ENCODE results near the gene TCP1. TPM values are rescaled to one million over a fixed set of nuclear protein-coding genes. Genes with fewer than 3 reads are reported as not detected.
"Not testable (repeated sequence)": the region's sequence is repeated elsewhere in the genome, so short reads cannot be mapped to it uniquely, and the experiment has no call there.

TCP1 gene
- total and polyA plus RNA-seq, 9 donors = 176 to 229 (median 207) TPM

DNA sequence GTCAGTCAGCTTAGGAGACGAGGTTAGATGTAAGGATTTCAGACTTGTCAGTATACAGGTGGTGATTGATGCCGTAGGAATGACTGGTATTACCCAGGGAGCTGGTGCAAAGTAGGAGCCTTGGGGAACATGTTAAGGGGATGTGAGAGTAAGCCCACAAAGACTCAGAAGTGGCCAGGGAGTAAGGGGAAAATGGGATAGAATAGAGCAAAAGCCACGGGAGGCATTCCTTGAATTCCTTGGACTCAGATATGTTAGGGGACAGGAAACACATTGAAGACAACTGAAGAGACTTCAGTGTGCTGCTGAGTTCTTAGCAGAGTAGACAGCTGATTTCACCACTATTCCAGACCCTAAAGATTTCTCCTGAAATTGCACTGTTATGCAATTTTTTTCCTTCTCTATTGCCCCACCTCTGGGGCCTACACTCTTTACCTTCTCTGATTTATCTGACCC lies 28.8 kb downstream of the TCP1 start:
- Histone ChIP-seq H3K9me3 (replicated peaks; ENCODE audit: control insufficient read depth, low read depth, low read length) (no peaks in the 10 kb centered on the region), H3K27me3 (ENCODE audit: control insufficient read depth, insufficient read depth, low read length) (no peaks in the 10 kb centered on the region), H3K36me3 (ENCODE audit: control insufficient read depth, insufficient read depth, low read length) (peaks cover 33% of the 10 kb centered on the region), H3K4me1 (ENCODE audit: control insufficient read depth, insufficient read depth, low read length) (peaks cover 10% of the 10 kb centered on the region), H3K27ac (ENCODE audit: low read length) (no peak overlapping the region), H3K4me3 (ENCODE audit: low read length) (no peak overlapping the region)
- no peak for DNase-seq
- 41% methylated on average over 3 of the region's 3 CpGs for WGBS (ENCODE audit: insufficient coverage)

DNA sequence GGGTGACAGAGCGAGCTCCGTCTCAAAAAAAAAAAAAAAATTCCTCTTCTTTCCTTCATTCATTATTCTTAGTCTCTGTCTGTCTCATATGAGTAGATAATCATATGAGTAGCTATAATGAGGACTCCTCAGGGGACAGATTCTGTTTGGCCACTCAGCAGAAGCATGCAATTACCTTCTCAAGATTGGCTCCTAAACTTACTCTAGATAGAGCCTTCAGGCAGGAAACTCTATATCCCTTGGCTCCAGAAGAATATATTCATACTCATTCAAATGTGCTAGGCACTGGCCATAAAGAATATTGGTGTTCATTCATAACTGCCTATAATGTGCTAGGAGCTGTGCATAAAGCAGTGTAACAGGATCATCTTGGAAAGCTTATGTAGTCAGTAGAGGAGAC lies 29.8 kb downstream of the TCP1 start:
- no peak overlapping the region for H3K27ac ChIP-seq (ENCODE audit: low read length)
- peaks cover 32% of the 10 kb centered on the region for H3K36me3 ChIP-seq (ENCODE audit: control insufficient read depth, insufficient read depth, low read length)
- H3K9me3 ChIP-seq (replicated peaks; ENCODE audit: control insufficient read depth, low read depth, low read length) = no peaks in the 10 kb centered on the region

DNA sequence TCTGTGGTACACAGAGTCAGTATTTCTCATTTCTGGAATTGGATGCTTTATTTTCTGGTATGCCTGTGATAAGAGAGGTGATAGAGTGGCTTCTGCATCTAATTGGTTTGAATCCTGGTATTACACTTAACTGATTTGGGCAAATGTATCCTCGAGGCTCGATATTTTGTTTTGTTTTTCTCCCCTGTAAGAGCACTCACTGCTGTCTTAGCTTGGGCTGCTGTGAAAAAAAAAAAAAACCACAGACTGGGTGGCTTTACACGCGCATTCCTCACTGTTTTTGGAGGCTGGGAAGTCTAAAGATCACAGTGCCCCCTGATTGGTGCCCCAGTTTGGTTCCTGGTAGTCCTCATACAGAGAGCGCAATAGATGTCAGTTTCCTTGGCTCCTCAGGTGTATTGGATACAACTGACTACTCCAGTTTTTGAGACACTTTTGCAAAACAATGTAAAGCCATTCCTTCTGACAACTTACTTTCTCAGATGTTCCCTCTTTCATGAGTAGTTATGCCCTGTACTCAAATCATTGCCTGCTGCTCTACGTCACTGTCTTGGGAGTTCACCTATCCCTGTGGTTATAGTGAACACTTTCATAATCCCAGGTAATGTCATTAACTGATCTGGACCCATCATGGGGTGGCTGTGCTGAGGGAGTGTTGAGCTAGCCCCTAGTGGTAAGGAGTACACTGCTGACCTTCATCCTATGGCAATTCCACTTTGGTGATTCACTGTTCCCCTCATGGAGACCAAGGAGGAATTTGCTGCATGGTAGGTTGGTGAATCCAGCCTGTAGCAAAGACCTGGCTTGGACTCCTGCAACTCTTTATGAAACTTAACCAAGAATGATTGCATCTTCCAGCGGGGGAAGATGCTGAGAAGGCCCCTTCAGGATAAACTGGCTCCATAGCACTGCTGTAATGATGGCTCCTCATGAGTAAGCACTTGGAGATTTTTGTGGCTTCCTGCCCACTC lies 31.1 kb downstream of the TCP1 start:
- no peaks in the 10 kb centered on the region for H3K9me3 ChIP-seq (replicated peaks; ENCODE audit: control insufficient read depth, low read depth, low read length)
- no peak for DNase-seq
- H3K4me1 ChIP-seq (ENCODE audit: control insufficient read depth, insufficient read depth, low read length) = peaks cover 10% of the 10 kb centered on the region
- H3K27me3 ChIP-seq (ENCODE audit: control insufficient read depth, insufficient read depth, low read length) = no peaks in the 10 kb centered on the region
- H3K36me3 ChIP-seq (ENCODE audit: control insufficient read depth, insufficient read depth, low read length) = peaks cover 28% of the 10 kb centered on the region
- H3K4me3 ChIP-seq (ENCODE audit: low read length) = no peak overlapping the region
- 100% methylated on average over 4 of the region's 7 CpGs for WGBS (ENCODE audit: insufficient coverage)
- H3K27ac ChIP-seq (ENCODE audit: low read length) = no peak overlapping the region

More for the DNA sequence above, 29.8 kb downstream of the TCP1 start:
- WGBS (ENCODE audit: insufficient coverage) = no CpG with 5 or more reads among the region's 2 CpGs
- DNase-seq = no peak
- no peaks in the 10 kb centered on the region for H3K27me3 ChIP-seq (ENCODE audit: control insufficient read depth, insufficient read depth, low read length)
- H3K4me3 ChIP-seq (ENCODE audit: low read length) = no peak overlapping the region
- H3K4me1 ChIP-seq (ENCODE audit: control insufficient read depth, insufficient read depth, low read length) = peaks cover 10% of the 10 kb centered on the region

DNA sequence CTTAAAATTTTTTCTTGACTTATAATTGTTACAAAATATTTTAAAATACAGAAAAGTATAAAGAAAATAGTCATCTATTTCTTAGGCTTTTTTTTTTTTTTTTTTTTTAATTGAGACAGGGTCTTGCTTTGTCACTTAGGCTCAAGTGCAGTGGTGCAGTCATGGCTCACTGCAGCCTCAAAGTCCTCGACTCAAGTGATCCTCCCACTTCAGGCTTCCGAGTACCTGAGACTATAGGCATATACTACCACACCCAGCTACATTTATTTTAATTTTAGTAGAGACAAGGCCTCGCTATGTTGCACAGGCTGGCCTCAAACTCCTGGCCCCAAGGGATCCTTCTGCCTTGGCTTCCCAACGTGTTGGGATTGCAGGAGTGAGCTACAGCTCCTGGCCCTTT lies 32.9 kb downstream of the TCP1 start:
- Histone ChIP-seq H3K4me3 (ENCODE audit: low read length) (no peak overlapping the region), H3K36me3 (ENCODE audit: control insufficient read depth, insufficient read depth, low read length) (peaks cover 32% of the 10 kb centered on the region), H3K27ac (ENCODE audit: low read length) (no peak overlapping the region), H3K27me3 (ENCODE audit: control insufficient read depth, insufficient read depth, low read length) (no peaks in the 10 kb centered on the region), H3K9me3 (replicated peaks; ENCODE audit: control insufficient read depth, low read depth, low read length) (no peaks in the 10 kb centered on the region), H3K4me1 (ENCODE audit: control insufficient read depth, insufficient read depth, low read length) (peaks cover 4% of the 10 kb centered on the region)
- 76% methylated on average over 2 of the region's 4 CpGs for WGBS (ENCODE audit: insufficient coverage)
- no peak for DNase-seq

DNA sequence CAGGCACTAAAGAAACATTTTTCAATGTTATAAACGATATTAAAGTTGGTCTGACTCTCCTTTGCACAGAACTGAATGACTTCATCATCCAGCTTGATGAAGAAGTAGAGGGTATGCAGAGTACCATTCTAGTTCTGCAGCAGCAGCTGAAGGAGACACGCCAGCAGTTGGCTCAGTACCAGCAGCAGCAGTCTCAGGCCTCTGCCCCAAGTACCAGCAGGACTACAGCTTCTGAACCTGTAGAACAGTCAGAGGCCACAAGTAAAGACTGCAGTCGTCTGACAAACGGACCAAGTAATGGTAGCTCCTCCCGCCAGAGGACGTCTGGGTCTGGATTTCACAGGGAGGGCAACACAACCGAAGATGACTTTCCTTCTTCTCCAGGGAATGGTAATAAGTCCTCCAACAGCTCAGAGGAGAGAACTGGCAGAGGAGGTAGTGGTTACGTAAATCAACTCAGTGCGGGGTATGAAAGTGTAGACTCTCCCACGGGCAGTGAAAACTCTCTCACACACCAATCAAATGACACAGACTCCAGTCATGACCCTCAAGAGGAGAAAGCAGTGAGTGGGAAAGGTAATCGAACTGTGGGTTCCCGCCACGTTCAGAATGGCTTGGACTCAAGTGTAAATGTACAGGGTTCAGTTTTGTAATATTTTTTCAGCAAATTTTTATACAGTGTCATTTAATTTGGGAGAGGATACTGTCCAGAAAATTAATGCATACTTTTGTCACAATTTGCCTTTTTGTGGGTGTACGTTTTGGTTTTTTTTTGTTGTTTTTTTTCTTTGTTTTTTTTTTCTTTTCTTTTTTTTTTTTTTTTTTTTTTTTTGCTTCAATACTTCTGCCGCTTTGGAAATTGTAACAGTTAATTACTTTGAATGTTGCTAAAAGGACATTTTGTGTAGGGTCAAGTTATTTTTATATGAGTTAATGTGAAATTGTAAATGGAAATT lies 34.2 kb downstream of the TCP1 start:
- DNase-seq = peak; percentile 21
- Histone ChIP-seq H3K36me3 (ENCODE audit: control insufficient read depth, insufficient read depth, low read length) (peaks cover 33% of the 10 kb centered on the region), H3K27ac (ENCODE audit: low read length) (no peak overlapping the region), H3K4me3 (ENCODE audit: low read length) (no peak overlapping the region), H3K27me3 (ENCODE audit: control insufficient read depth, insufficient read depth, low read length) (no peaks in the 10 kb centered on the region), H3K9me3 (replicated peaks; ENCODE audit: control insufficient read depth, low read depth, low read length) (no peaks in the 10 kb centered on the region), H3K4me1 (ENCODE audit: control insufficient read depth, insufficient read depth, low read length) (no peaks in the 10 kb centered on the region)
- 59% methylated on average over 5 of the region's 15 CpGs for WGBS (ENCODE audit: insufficient coverage)

DNA sequence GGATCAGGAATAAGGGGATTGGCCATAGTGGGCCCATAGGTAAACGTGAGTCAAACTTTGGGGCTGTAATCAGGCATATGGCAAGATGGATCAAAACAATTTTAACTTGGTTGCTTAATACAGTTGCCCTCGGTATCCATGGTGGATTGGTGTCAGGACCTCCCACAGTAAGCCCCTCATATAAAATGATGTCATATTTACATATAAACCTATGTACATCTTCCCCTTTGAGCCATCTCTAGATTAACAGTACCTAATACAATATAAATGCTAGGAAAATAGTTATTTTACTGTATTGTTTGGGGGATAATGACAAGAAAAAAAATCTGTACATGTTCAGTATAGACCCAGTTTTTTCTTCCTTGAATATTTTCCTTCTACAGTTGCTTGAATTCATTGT lies 35.0 kb downstream of the TCP1 start:
- no CpG with 5 or more reads among the region's 2 CpGs for WGBS (ENCODE audit: insufficient coverage)

DNA sequence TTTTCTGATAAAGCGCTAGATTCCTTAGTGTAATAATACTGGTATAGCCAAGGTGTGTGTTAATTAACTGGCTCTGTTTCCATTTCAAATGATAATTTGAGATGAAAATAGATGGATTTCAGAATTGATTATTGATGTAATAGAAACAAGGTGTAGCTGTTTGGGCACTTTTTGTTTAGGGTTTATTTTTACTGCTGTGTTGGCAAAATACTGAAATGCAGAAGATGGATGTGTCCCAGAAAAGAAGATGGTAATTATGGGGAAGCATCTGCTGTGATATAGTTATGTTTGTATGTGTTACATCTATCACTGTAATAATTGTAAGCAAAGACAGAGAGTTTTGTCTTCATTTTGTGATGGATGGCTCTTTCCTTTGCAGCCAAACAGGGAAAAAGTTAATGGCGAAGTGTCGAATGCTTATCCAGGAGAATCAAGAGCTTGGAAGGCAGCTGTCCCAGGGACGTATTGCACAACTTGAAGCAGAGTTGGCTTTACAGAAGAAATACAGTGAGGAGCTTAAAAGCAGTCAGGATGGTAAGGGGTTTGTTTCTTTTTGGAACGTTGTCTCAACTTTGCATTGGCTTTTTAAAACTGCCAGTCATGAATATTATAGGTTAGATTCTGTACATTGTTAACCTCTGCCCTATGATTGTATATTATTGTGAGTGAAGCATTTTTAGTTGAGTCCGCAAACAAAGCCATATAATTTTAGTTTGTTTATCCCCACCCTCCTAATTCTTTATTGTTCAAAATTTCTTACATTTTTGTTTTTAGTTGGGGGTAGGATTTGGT lies 36.1 kb downstream of the TCP1 start:
- Histone ChIP-seq H3K4me3 (ENCODE audit: low read length) (no peak overlapping the region), H3K9me3 (replicated peaks; ENCODE audit: control insufficient read depth, low read depth, low read length) (no peaks in the 10 kb centered on the region), H3K4me1 (ENCODE audit: control insufficient read depth, insufficient read depth, low read length) (no peaks in the 10 kb centered on the region), H3K27ac (ENCODE audit: low read length) (no peak overlapping the region), H3K27me3 (ENCODE audit: control insufficient read depth, insufficient read depth, low read length) (no peaks in the 10 kb centered on the region), H3K36me3 (ENCODE audit: control insufficient read depth, insufficient read depth, low read length) (peaks cover 32% of the 10 kb centered on the region)
- no peak for DNase-seq
- 83% methylated on average over 3 of the region's 6 CpGs for WGBS (ENCODE audit: insufficient coverage)

More for the DNA sequence above, 35.0 kb downstream of the TCP1 start:
- Histone ChIP-seq H3K27me3 (ENCODE audit: control insufficient read depth, insufficient read depth, low read length) (no peaks in the 10 kb centered on the region), H3K36me3 (ENCODE audit: control insufficient read depth, insufficient read depth, low read length) (peaks cover 36% of the 10 kb centered on the region), H3K9me3 (replicated peaks; ENCODE audit: control insufficient read depth, low read depth, low read length) (no peaks in the 10 kb centered on the region), H3K27ac (ENCODE audit: low read length) (no peak overlapping the region), H3K4me3 (ENCODE audit: low read length) (no peak overlapping the region), H3K4me1 (ENCODE audit: control insufficient read depth, insufficient read depth, low read length) (no peaks in the 10 kb centered on the region)
- no peak for DNase-seq

DNA sequence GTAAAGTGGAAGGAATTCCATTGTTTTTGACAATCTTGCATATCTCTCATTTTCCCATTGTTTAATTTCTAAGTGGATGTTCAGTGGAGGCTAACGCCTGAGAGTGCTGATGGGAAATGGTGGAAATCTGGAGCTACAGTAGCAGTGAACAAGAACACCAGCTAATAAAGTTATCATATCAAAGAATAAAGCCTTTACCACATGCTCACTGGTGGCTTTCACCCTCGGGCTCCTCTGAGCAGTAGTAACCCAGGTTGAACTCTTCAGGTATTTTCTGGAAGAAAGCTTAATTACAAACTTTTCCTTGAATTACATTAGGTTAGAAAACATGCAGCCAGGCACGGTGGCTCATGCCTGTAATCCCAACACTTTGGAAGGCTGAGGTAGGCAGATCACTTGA lies 38.0 kb downstream of the TCP1 start:
- Histone ChIP-seq H3K27ac (ENCODE audit: low read length) (no peak overlapping the region), H3K27me3 (ENCODE audit: control insufficient read depth, insufficient read depth, low read length) (no peaks in the 10 kb centered on the region), H3K4me1 (ENCODE audit: control insufficient read depth, insufficient read depth, low read length) (no peaks in the 10 kb centered on the region), H3K4me3 (ENCODE audit: low read length) (no peak overlapping the region), H3K36me3 (ENCODE audit: control insufficient read depth, insufficient read depth, low read length) (peaks cover 31% of the 10 kb centered on the region), H3K9me3 (replicated peaks; ENCODE audit: control insufficient read depth, low read depth, low read length) (no peaks in the 10 kb centered on the region)
- 100% methylated on average over 2 of the region's 3 CpGs for WGBS (ENCODE audit: insufficient coverage)
- DNase-seq = no peak

DNA sequence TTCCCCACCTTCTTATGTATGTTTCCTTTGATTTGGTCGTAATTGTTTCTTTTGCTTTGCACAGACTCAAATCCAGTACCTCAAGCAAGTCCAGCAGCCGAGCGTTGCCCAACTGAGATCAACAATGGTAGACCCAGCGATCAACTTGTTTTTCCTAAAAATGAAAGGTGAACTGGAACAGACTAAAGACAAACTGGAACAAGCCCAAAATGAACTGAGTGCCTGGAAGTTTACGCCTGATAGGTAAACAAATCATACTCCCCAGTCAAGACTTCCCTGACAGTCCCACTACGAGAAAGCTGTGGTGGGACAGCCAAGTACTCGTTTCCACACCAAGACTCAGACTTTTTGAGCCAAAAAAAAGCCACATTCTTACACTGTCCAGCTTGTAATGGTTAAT lies 41.3 kb downstream of the TCP1 start:
- H3K27ac ChIP-seq (ENCODE audit: low read length); H3K9me3 ChIP-seq (replicated peaks; ENCODE audit: control insufficient read depth, low read depth, low read length); H3K4me3 ChIP-seq (ENCODE audit: low read length); DNase-seq; H3K27me3 ChIP-seq (ENCODE audit: control insufficient read depth, insufficient read depth, low read length); H3K4me1 ChIP-seq (ENCODE audit: control insufficient read depth, insufficient read depth, low read length): not testable (repeated sequence)
- WGBS (ENCODE audit: insufficient coverage) = 83% methylated on average over 2 of the region's 7 CpGs
- H3K36me3 ChIP-seq (ENCODE audit: control insufficient read depth, insufficient read depth, low read length) = peaks cover 41% of the 10 kb centered on the region
